Endothelial cell of umbilical vein (primary cell): ENCODE results near the gene PLA2G6. TPM values are rescaled to one million over a fixed set of nuclear protein-coding genes. Genes with fewer than 3 reads are reported as not detected.

ENCODE experiments used
- BruUV-seq: library from RNA; stranded (reverse); fragments of 400-500 nt; replicated peaks from 2 replicates; lab custom pipeline; 2021; lab: Mats Ljungman, UMichigan
- CTCF ChIA-PET: fragments of 300-600, 350-600 bp; sonication (Branson Sonifier 250); formaldehyde crosslinking; loops from one replicate; lab custom pipeline; 2021; ENCODE audit warnings: antibody characterized with exemption, inconsistent platforms; lab: Charles Lee
- POLR2A ChIA-PET: fragments of 300-600, 350-600 bp; sonication (Branson Sonifier 250); formaldehyde crosslinking; loops from one replicate; lab custom pipeline; 2021; ENCODE audit warnings: antibody characterized with exemption, inconsistent platforms; lab: Charles Lee
- DNase-seq: peaks from one replicate; pipeline ENCODE4 v3.0.0-alpha.2; 2011; ENCODE audit warnings: low read depth, low spot score
- FAIRE-seq: peaks from 2 replicates; lab custom pipeline; 2011; peaks lifted over from hg19 to GRCh38; lab: Jason Lieb, UNC
- H2AFZ ChIP-seq: 2 replicates; pipeline ENCODE4 v1.6.0; 2012; ENCODE audit warnings: low read depth, low read length, control low read depth, inconsistent platforms
- H3K27ac ChIP-seq: 2 replicates; pipeline ENCODE4 v1.5.1; 2011; ENCODE audit warnings: low read depth, mild to moderate bottlenecking, control low read depth, low read length, moderate library complexity; ENCODE audit not compliant: insufficient read depth
- H3K27me3 ChIP-seq, 2 experiments: 2 replicates each; pipeline versions ENCODE4 v1.6.0 to v1.6.1; 2011; ENCODE audit warnings: low read length in 2 of 2, mixed read lengths in 1 of 2; ENCODE audit not compliant: control insufficient read depth in 2 of 2, insufficient read depth in 2 of 2
- H3K36me3 ChIP-seq, 2 experiments: 2 replicates in 1 of 2; 3 replicates in 1 of 2; pipeline ENCODE4 v1.5.1; 2011; ENCODE audit warnings: low read length in 2 of 2, mild to moderate bottlenecking in 1 of 2, moderate library complexity in 1 of 2; ENCODE audit not compliant: control insufficient read depth in 2 of 2, insufficient read depth in 2 of 2; ENCODE audit errors: extremely low read depth in 1 of 2
- H3K4me1 ChIP-seq: 3 replicates; pipeline ENCODE4 v1.5.1; 2011; ENCODE audit warnings: mild to moderate bottlenecking, low read length; ENCODE audit not compliant: control insufficient read depth, insufficient read depth; ENCODE audit errors: extremely low read depth
- H3K4me2 ChIP-seq: 2 replicates; pipeline ENCODE4 v1.6.1; 2011; ENCODE audit warnings: low read length, control low read depth, mixed read lengths; ENCODE audit not compliant: insufficient read depth
- H3K4me3 ChIP-seq, 3 experiments: fragments of 200-600 bp in 1 of 3; sonication (generic), shearing (Covaris generic) in 1 of 3; replicated peaks in 1 of 3; 2 replicates each; pipeline ENCODE4 v1.5.1; 2011 to 2016; ENCODE audit warnings: control low read depth in 3 of 3, low read length in 3 of 3, mild to moderate bottlenecking in 2 of 3, inconsistent platforms in 1 of 3, low read depth in 1 of 3, moderate library complexity in 1 of 3; ENCODE audit not compliant: insufficient read depth in 1 of 3
- H3K79me2 ChIP-seq: 2 replicates; pipeline ENCODE4 v1.6.0; 2012; ENCODE audit warnings: low read length, inconsistent platforms; ENCODE audit not compliant: control insufficient read depth, insufficient read depth
- H3K9ac ChIP-seq: replicated peaks from 2 replicates; pipeline ENCODE3; 2011; ENCODE audit warnings: low read length, control low read depth; ENCODE audit not compliant: insufficient read depth; ENCODE audit errors: extremely low read depth
- H3K9me1 ChIP-seq: replicated peaks from 3 replicates; pipeline ENCODE4 v1.6.0; 2011; ENCODE audit warnings: mild to moderate bottlenecking, low read length; ENCODE audit not compliant: control insufficient read depth, insufficient read depth; ENCODE audit errors: extremely low read depth
- H3K9me3 ChIP-seq: replicated peaks from 2 replicates; pipeline ENCODE4 v1.5.1; 2012; ENCODE audit warnings: low read length, inconsistent platforms; ENCODE audit not compliant: control insufficient read depth, insufficient read depth
- H4K20me1 ChIP-seq: replicated peaks from 2 replicates; pipeline ENCODE3; 2011; ENCODE audit warnings: mild to moderate bottlenecking, low read length; ENCODE audit not compliant: control insufficient read depth, insufficient read depth; ENCODE audit errors: extremely low read depth
- CTCF ChIP-seq, 2 donors: IDR thresholded peaks; 1 replicate in 1 of 2; 2 replicates in 1 of 2; pipeline ENCODE4 v1.5.1; 2011; ENCODE audit warnings: low read length in 2 of 2, mild to moderate bottlenecking in 2 of 2, moderate library complexity in 2 of 2, control low read depth in 1 of 2, inconsistent platforms in 1 of 2, low read depth in 1 of 2; ENCODE audit not compliant: insufficient read depth in 1 of 2; ENCODE audit errors: extremely low read depth in 1 of 2
- EZH2 ChIP-seq: IDR thresholded peaks from 2 replicates; pipeline ENCODE4 v1.6.1; 2012; ENCODE audit warnings: borderline replicate concordance, low read depth, mild to moderate bottlenecking, moderate library complexity, low read length, inconsistent platforms; ENCODE audit not compliant: severe bottlenecking
- FOS ChIP-seq: IDR thresholded peaks from 2 replicates; pipeline ENCODE4 v1.6.1; 2011; ENCODE audit warnings: mild to moderate bottlenecking, low read length, moderate library complexity, borderline replicate concordance; ENCODE audit not compliant: insufficient read depth
- GATA2 ChIP-seq: IDR thresholded peaks from 2 replicates; pipeline ENCODE4 v1.7.0; 2011; ENCODE audit warnings: low read depth, mild to moderate bottlenecking, moderate library complexity, mixed read lengths, low read length; ENCODE audit not compliant: insufficient read length, insufficient read depth
- JUN ChIP-seq: IDR thresholded peaks from 2 replicates; pipeline ENCODE4 v1.6.1; 2011; ENCODE audit warnings: borderline replicate concordance, low read depth; ENCODE audit not compliant: insufficient read length, insufficient read depth
- MYC ChIP-seq: IDR thresholded peaks from one replicate; pipeline ENCODE4 v1.6.1; 2011; ENCODE audit warnings: mild to moderate bottlenecking, low read depth, low read length
- POLR2A ChIP-seq: IDR thresholded peaks from 2 replicates; pipeline ENCODE4 v1.6.1; 2012; ENCODE audit warnings: low read depth, mild to moderate bottlenecking, control low read depth, low read length
- POLR2AphosphoS5 ChIP-seq: IDR thresholded peaks from 2 replicates; pipeline ENCODE4 v1.6.1; 2012; ENCODE audit warnings: low read depth, mild to moderate bottlenecking, control low read depth, low read length, moderate library complexity; ENCODE audit not compliant: insufficient read depth
- dilution Hi-C: fragments of 300-500 bp; cut with MboI; formaldehyde crosslinking; loops from one replicate; pipeline ENCODE4 v1.15.0; 2019; ENCODE audit warnings: low sequenced_read_pairs; ENCODE audit not compliant: extremely low pct_ligation_motif_present
- intact Hi-C: fragments of 100-400 bp; cut with micrococcal nuclease; formaldehyde crosslinking; loops from one replicate; pipeline ENCODE4 v1.10.0; 2022
- polyA plus RNA-seq, 4 experiments: library from polyadenylated mRNA; depleted of rRNA in 3 of 4; stranded (reverse) in 3 of 4; unstranded in 1 of 4; fragments of >200 nt; gene quantifications; 2 replicates each; pipeline versions ENCODE4 v1.2.1 to v1.2.3, GENCODE V29; 2011 to 2012; ENCODE audit warnings: missing spikeins in 1 of 4
- total RNA-seq: library from RNA; stranded (reverse); gene quantifications from 2 replicates; pipeline ENCODE4 v1.2.3, GENCODE V29; 2021
- TF ChIP-seq, protein P1 (sequence below): IDR thresholded peaks from 2 replicates; pipeline ENCODE4 v1.6.1; 2011; ENCODE audit not compliant: insufficient read depth, insufficient read length

Gene PLA2G6
- total and polyA plus RNA-seq, 2 donors (not counting 3 experiments of a cell fraction or from before 2014, with no cell fraction given) = 6.6 to 10.3 TPM

- Histone ChIP-seq H3K79me2 (no peaks in the 10 kb centered on the region), H4K20me1 (no peaks in the 10 kb centered on the region), H3K9ac (no peak overlapping the region), H3K27me3 (peaks cover 6 to 13% of the 10 kb centered on the region in 2 experiments), H3K4me3 (no peak overlapping the region), H3K36me3 (no peaks in the 10 kb centered on the region), H3K9me1 (no peaks in the 10 kb centered on the region), H2AFZ (no peak overlapping the region), H3K9me3 (no peaks in the 10 kb centered on the region), H3K4me1 (no peaks in the 10 kb centered on the region), H3K27ac (no peak overlapping the region), H3K4me2 (no peak overlapping the region)
- TF ChIP-seq POLR2AphosphoS5 = no peak
- TF ChIP-seq CTCF (IDR thresholded peaks at IDR 0.05; ENCODE audit: extremely low read depth in 1 of 2, insufficient read depth in 1 of 2, low read depth in 1 of 2, low read length in 2 of 2) = no peak
- no peak for TF ChIP-seq JUN
- TF ChIP-seq, protein P1, sequence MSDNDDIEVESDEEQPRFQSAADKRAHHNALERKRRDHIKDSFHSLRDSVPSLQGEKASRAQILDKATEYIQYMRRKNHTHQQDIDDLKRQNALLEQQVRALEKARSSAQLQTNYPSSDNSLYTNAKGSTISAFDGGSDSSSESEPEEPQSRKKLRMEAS = no peak
- TF ChIP-seq GATA2 = no peak
- TF ChIP-seq MYC = no peak
- no peak for TF ChIP-seq EZH2
- no peak for TF ChIP-seq POLR2A
- TF ChIP-seq FOS = no peak
- no TSS peak for BruUV-seq
- DNase-seq = no peak
- CTCF ChIA-PET = interaction anchor here (1.6 kb wide), 1 partner anchor 10 kb away, joined by 3 read pairs; no protein-coding TSS in a partner anchor
- dilution Hi-C loops (no loop called here), intact Hi-C loops (no loop called here)
- POLR2A ChIA-PET = no interaction called here
- FAIRE-seq = no peak
These were observed 93.8 kb downstream of the PLA2G6 start for GRCh38 chr22:38087855-38088254.
